SK-N-SH (cell line): ENCODE results near the gene GPRIN3.

Source experiments
- CHD2 ChIP-seq: fragments of 150-350 bp; IDR thresholded peaks from 2 replicates; pipeline ENCODE4 v1.6.1; 2018; ENCODE audit warnings: low read length; ENCODE audit not compliant: partially characterized antibody
- CTCF ChIP-seq: fragments of 200-600 bp; sonication (generic); IDR thresholded peaks from 2 replicates; pipeline ENCODE4 v1.6.1; 2017; ENCODE audit warnings: antibody characterized with exemption, mild to moderate bottlenecking, moderate library complexity
- EP300 ChIP-seq, 2 experiments: IDR thresholded peaks; 2 replicates each; pipeline versions ENCODE4 v1.4.0 to v1.6.1; 2012; ENCODE audit warnings: borderline replicate concordance in 1 of 2, low read depth in 1 of 2, low read length in 1 of 2
- GABPA ChIP-seq: IDR thresholded peaks from 2 replicates; pipeline ENCODE4 v1.4.0; 2012; ENCODE audit warnings: low read depth, mild to moderate bottlenecking
- JUND ChIP-seq: IDR thresholded peaks from 2 replicates; pipeline ENCODE4 v1.4.0; 2012
- MEF2A ChIP-seq: IDR thresholded peaks from 2 replicates; pipeline ENCODE4 v1.4.0; 2012; ENCODE audit warnings: low read depth, borderline replicate concordance
- NFIC ChIP-seq: IDR thresholded peaks from 2 replicates; pipeline ENCODE4 v1.4.0; 2012; ENCODE audit warnings: borderline replicate concordance
- PBX3 ChIP-seq: IDR thresholded peaks from 2 replicates; pipeline ENCODE4; 2012
- POLR2AphosphoS5 ChIP-seq: IDR thresholded peaks from 2 replicates; pipeline ENCODE4 v1.6.1; 2012; ENCODE audit warnings: low read depth, low read length
- SMC3 ChIP-seq: IDR thresholded peaks from 2 replicates; pipeline ENCODE4 v1.6.1; 2012; ENCODE audit warnings: low read depth, low read length, improper control_type of control experiment
- TAF1 ChIP-seq: IDR thresholded peaks from 2 replicates; pipeline ENCODE4 v1.6.1; 2012; ENCODE audit warnings: low read depth, mild to moderate bottlenecking, low read length, moderate library complexity, borderline replicate concordance
- TEAD4 ChIP-seq: IDR thresholded peaks from 2 replicates; pipeline ENCODE4 v1.4.0; 2012; ENCODE audit warnings: mild to moderate bottlenecking, borderline replicate concordance; ENCODE audit not compliant: insufficient read depth
- YY1 ChIP-seq: IDR thresholded peaks from 2 replicates; pipeline ENCODE4 v1.4.0; 2012; ENCODE audit warnings: low read depth, mild to moderate bottlenecking
- TF ChIP-seq, protein P1 (sequence below): IDR thresholded peaks from 2 replicates; pipeline ENCODE4 v1.6.1; 2012; ENCODE audit warnings: mild to moderate bottlenecking, low read depth, low read length, moderate library complexity

GRCh38 chr4:89215736-89216135, 91.9 kb downstream of the GPRIN3 start:
- no peak for TF ChIP-seq CTCF
- no peak for TF ChIP-seq GABPA
- TF ChIP-seq NFIC = no peak
- no peak for TF ChIP-seq CHD2
- TF ChIP-seq POLR2AphosphoS5 = no peak
- TF ChIP-seq, protein P1, sequence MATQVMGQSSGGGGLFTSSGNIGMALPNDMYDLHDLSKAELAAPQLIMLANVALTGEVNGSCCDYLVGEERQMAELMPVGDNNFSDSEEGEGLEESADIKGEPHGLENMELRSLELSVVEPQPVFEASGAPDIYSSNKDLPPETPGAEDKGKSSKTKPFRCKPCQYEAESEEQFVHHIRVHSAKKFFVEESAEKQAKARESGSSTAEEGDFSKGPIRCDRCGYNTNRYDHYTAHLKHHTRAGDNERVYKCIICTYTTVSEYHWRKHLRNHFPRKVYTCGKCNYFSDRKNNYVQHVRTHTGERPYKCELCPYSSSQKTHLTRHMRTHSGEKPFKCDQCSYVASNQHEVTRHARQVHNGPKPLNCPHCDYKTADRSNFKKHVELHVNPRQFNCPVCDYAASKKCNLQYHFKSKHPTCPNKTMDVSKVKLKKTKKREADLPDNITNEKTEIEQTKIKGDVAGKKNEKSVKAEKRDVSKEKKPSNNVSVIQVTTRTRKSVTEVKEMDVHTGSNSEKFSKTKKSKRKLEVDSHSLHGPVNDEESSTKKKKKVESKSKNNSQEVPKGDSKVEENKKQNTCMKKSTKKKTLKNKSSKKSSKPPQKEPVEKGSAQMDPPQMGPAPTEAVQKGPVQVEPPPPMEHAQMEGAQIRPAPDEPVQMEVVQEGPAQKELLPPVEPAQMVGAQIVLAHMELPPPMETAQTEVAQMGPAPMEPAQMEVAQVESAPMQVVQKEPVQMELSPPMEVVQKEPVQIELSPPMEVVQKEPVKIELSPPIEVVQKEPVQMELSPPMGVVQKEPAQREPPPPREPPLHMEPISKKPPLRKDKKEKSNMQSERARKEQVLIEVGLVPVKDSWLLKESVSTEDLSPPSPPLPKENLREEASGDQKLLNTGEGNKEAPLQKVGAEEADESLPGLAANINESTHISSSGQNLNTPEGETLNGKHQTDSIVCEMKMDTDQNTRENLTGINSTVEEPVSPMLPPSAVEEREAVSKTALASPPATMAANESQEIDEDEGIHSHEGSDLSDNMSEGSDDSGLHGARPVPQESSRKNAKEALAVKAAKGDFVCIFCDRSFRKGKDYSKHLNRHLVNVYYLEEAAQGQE = no peak
- no peak for TF ChIP-seq TAF1
- no peak for TF ChIP-seq YY1
- TF ChIP-seq PBX3 = no peak
- no peak for TF ChIP-seq EP300 (IDR thresholded peaks at IDR 0.05; ENCODE audit: borderline replicate concordance in 1 of 2, low read depth in 1 of 2, low read length in 1 of 2)
- TF ChIP-seq JUND = no peak
- no peak for TF ChIP-seq TEAD4
- TF ChIP-seq SMC3 = no peak
- TF ChIP-seq MEF2A = no peak
